Upper lobe of left lung (tissue), 6 donors: Measurements from ENCODE around the gene ABCA7. TPM values are rescaled to one million over a fixed set of nuclear protein-coding genes. Genes with fewer than 3 reads are reported as not detected.

Experiments
- ATAC-seq, 2 donors: fragments of 200-7000 bp; cut with Tn5 transposase; one replicate each; pipeline ENCODE4 v1.9.1; 2022; ENCODE audit warnings: mild to moderate bottlenecking in 2 of 2, moderate library complexity in 2 of 2; ENCODE audit not compliant: low FRiP score in 2 of 2
- DNase-seq, 2 donors: peaks; one replicate each; pipeline ENCODE4 v3.0.0-alpha.2; 2019 to 2020
- H3K27ac ChIP-seq, 4 donors: fragments of 200-600 bp; sonication (generic); one replicate each; pipeline ENCODE4 v1.5.1; 2016 to 2019
- H3K27me3 ChIP-seq, 4 donors: fragments of 200-600 bp; sonication (generic); one replicate each; pipeline ENCODE4 v1.5.1; 2017 to 2019
- H3K36me3 ChIP-seq, 4 donors: fragments of 200-600 bp; sonication (generic); one replicate each; pipeline ENCODE4 v1.5.1; 2016 to 2019
- H3K4me1 ChIP-seq, 4 donors: fragments of 200-600 bp; sonication (generic); one replicate each; pipeline ENCODE4 v1.5.1; 2018 to 2019
- H3K4me3 ChIP-seq, 4 donors: fragments of 200-600 bp; sonication (generic); one replicate each; pipeline ENCODE4 v1.5.1; 2017 to 2019; ENCODE audit warnings: mild to moderate bottlenecking in 2 of 4, moderate library complexity in 1 of 4
- H3K9me3 ChIP-seq, 4 donors: fragments of 200-600 bp; sonication (generic); one replicate each; pipeline ENCODE4 v1.5.1; 2018 to 2019
- CTCF ChIP-seq, 6 experiments: fragments of 450-650 bp in 4 of 6; fragments of 200-600 bp in 2 of 6; sonication (generic) in 2 of 6; IDR thresholded peaks; one replicate each; pipeline ENCODE4 v1.5.1; 2016 to 2019; ENCODE audit warnings: antibody characterized with exemption in 6 of 6
- EP300 ChIP-seq, 4 donors: sonication (generic); formaldehyde crosslinking; IDR thresholded peaks; one replicate each; pipeline ENCODE4 v1.5.1; 2017; ENCODE audit warnings: antibody characterized with exemption in 4 of 4, control low read depth in 2 of 4
- POLR2A ChIP-seq, 4 donors: fragments of 450-650 bp; IDR thresholded peaks; one replicate each; pipeline ENCODE4 v1.5.1; 2016 to 2017; ENCODE audit warnings: antibody characterized with exemption in 4 of 4, mild to moderate bottlenecking in 2 of 4
- POLR2AphosphoS5 ChIP-seq, 2 donors: sonication (generic); formaldehyde crosslinking; IDR thresholded peaks; one replicate each; pipeline ENCODE4 v1.5.1; 2017; ENCODE audit warnings: antibody characterized with exemption in 2 of 2
- WGBS, 2 donors: methylation state at CpG; one replicate each; pipeline ENCODE4 v1.1.5; 2017 to 2018; 5-methylcytosine and 5-hydroxymethylcytosine counted together
- total RNA-seq, 6 donors: library from RNA; depleted of rRNA in 4 of 6; stranded (reverse); fragments of >200 nt in 4 of 6; gene quantifications; one replicate each; pipeline versions ENCODE4 v1.1.0 to v1.2.1, GENCODE V29; 2016 to 2021
- donor health status: DM: no; HTN: no; CAD: no; lungs with moderate emphysema.
- donor health status: DM: no; HTN: yes; CAD: no; lungs with severe emphysema.

The ABCA7 gene
- total RNA-seq, 6 donors from 2014 or later = 34.1 to 224 (median 58.2) TPM

- Histone ChIP-seq H3K27ac (no peak overlapping the region), H3K9me3 (no peaks in the 10 kb centered on the region), H3K27me3 (peaks cover 0 to 8% (median 2%) of the 10 kb centered on the region in 4 donors), H3K4me1 (peaks cover 1 to 5% (median 3%) of the 10 kb centered on the region in 4 donors), H3K4me3 (no peak overlapping the region), H3K36me3 (peaks cover 11 to 45% (median 34%) of the 10 kb centered on the region in 4 donors)
- 81 to 85% methylated on average over 23 to 26 of the region's 27 CpGs for WGBS, 2 donors
- ATAC-seq (no peak), DNase-seq (peak in 1 of 2 donors; percentile 50)
- TF ChIP-seq EP300 (IDR thresholded peaks at IDR 0.05) (no peak), POLR2A (IDR thresholded peaks at IDR 0.05) (no peak), CTCF (IDR thresholded peaks at IDR 0.05) (no peak), POLR2AphosphoS5 (IDR thresholded peaks at IDR 0.05) (no peak)
Observed at GRCh38 chr19:1006711-1007398, 33.1 kb upstream of the ABCA7 start.

- Histone ChIP-seq H3K27me3 (peaks cover 0 to 8% (median 2%) of the 10 kb centered on the region in 4 donors), H3K4me3 (no peak overlapping the region), H3K27ac (no peak overlapping the region), H3K9me3 (no peaks in the 10 kb centered on the region), H3K4me1 (peaks cover 0 to 4% (median 3%) of the 10 kb centered on the region in 4 donors), H3K36me3 (peaks cover 13 to 52% (median 41%) of the 10 kb centered on the region in 4 donors)
- 94% methylated on average over 18 to 43 of the region's 73 CpGs for WGBS, 2 donors
- DNase-seq = peak in 1 of 2 donors; percentile 85
- no peak for TF ChIP-seq EP300 (IDR thresholded peaks at IDR 0.05)
- TF ChIP-seq POLR2AphosphoS5 (IDR thresholded peaks at IDR 0.05) = no peak
- no peak for ATAC-seq
Observed at GRCh38 chr19:1007399-1008251, 32.3 kb upstream of the ABCA7 start.

- 93 to 95% methylated on average over 19 to 37 of the region's 45 CpGs for WGBS, 2 donors
- TF ChIP-seq POLR2A (IDR thresholded peaks at IDR 0.05) = no peak
- TF ChIP-seq EP300 (IDR thresholded peaks at IDR 0.05) = no peak
- Histone ChIP-seq H3K4me1 (peaks cover 0 to 4% (median 3%) of the 10 kb centered on the region in 4 donors), H3K27ac (peak overlapping the region in 3 of 4 donors; percentile 17 to 54 (median 26)), H3K36me3 (peaks cover 13 to 61% (median 49%) of the 10 kb centered on the region in 4 donors), H3K27me3 (peaks cover 0 to 2% (median 0%) of the 10 kb centered on the region in 4 donors), H3K4me3 (peak overlapping the region in 1 of 4 donors; percentile 10), H3K9me3 (no peaks in the 10 kb centered on the region)
- ATAC-seq (no peak), DNase-seq (peak in 1 of 2 donors; percentile 80)
Observed at GRCh38 chr19:1008268-1009040, 31.5 kb upstream of the ABCA7 start.

- WGBS, 2 donors = 84 to 85% methylated on average over 43 to 83 of the region's 92 CpGs
- TF ChIP-seq POLR2AphosphoS5 (IDR thresholded peaks at IDR 0.05) = peak in 1 of 2 donors; percentile 17
- no peak for TF ChIP-seq CTCF (IDR thresholded peaks at IDR 0.05)
- TF ChIP-seq POLR2A (IDR thresholded peaks at IDR 0.05) = no peak
- TF ChIP-seq EP300 (IDR thresholded peaks at IDR 0.05) = no peak
- Histone ChIP-seq H3K36me3 (peaks cover 13 to 69% (median 58%) of the 10 kb centered on the region in 4 donors), H3K4me1 (peaks cover 0 to 4% (median 3%) of the 10 kb centered on the region in 4 donors), H3K9me3 (no peaks in the 10 kb centered on the region), H3K27ac (peak overlapping the region; percentile 17 to 54 (median 24)), H3K27me3 (no peaks in the 10 kb centered on the region), H3K4me3 (peak overlapping the region in 1 of 4 donors; percentile 10)
- DNase-seq (peak in 1 of 2 donors; percentile 89), ATAC-seq (peak in 1 of 2 donors; percentile 59)
Observed at GRCh38 chr19:1009041-1009980, 30.6 kb upstream of the ABCA7 start.
